ENCODE results near the gene SERPINB3.

SERPINB3 gene

GRCh38 chr18:63683152-63683551 lies 21.5 kb upstream of the SERPINB3 start:
- DNase-seq: peak; percentile 96
- Histone ChIP-seq H3K27me3 (replicated peaks) (no peaks in the 10 kb centered on the region), H3K27ac (peak overlapping the region; percentile 90), H3K36me3 (replicated peaks) (no peaks in the 10 kb centered on the region), H3K4me3 (ENCODE audit: low read depth, low read length) (no peak overlapping the region)
- in situ Hi-C loops (cut with HindIII; ENCODE audit: low pct_ligation_motif_present, low sequenced_read_pairs): no loop called here
- no peak for TF ChIP-seq CTCF (IDR thresholded peaks at IDR 0.05; ENCODE audit: low read depth, low read length, missing control alignments)

DNA sequence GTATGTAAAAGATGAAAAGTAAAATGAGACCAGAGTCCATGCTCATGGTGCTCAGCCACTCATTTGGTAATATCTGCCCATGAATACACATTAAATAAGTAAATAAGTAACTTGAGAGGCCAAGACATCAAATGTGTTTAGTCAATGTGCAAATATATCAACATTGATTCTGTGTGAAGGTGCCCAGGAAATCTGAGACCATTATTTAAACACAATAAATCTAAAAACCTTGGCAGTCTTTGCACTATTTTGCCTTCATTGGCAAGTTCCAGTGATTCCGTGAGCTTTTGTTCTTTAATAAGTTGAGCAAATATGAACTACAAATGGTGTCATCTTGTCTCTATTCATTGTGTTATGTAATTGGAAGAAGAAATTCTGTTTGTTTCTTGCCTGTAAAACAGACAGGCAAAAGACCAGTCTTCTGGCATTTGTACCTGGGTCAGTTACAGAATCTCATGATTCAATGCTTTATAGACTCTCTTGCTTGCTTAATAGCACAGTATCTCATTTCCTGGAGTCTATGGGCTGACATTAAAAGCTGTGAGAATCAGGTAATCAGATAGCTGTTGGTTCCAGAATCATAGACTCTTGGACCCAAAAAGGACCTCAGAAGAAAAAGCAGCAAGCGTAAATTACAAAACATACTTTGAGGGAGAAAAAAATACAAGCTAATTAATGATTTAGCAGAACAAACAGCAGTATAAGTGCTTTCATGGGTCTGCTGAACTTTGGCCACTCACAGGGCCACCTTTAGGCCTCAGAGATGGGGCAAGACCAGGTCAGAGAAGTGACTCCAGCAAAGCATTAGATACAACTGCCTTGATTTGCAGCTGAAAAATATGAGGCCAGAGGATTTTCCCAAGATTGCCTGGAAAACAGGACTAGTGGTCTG lies 20.0 kb upstream of the SERPINB3 start:
- in situ Hi-C loops (cut with HindIII; ENCODE audit: low pct_ligation_motif_present, low sequenced_read_pairs): no loop called here
- Histone ChIP-seq H3K36me3 (replicated peaks) (no peaks in the 10 kb centered on the region), H3K27ac (peak overlapping the region; percentile 90), H3K4me3 (ENCODE audit: low read depth, low read length) (no peak overlapping the region), H3K27me3 (replicated peaks) (no peaks in the 10 kb centered on the region)
- no peak for TF ChIP-seq CTCF (IDR thresholded peaks at IDR 0.05; ENCODE audit: low read depth, low read length, missing control alignments)
- no peak for DNase-seq

GRCh38 chr18:63679820-63680606 lies 18.3 kb upstream of the SERPINB3 start:
- Histone ChIP-seq H3K36me3 (replicated peaks) (no peaks in the 10 kb centered on the region), H3K27me3 (replicated peaks) (no peaks in the 10 kb centered on the region), H3K27ac (no peak overlapping the region), H3K4me3 (ENCODE audit: low read depth, low read length) (no peak overlapping the region)
- in situ Hi-C loops (cut with HindIII; ENCODE audit: low pct_ligation_motif_present, low sequenced_read_pairs): no loop called here
- no peak for DNase-seq
- no peak for TF ChIP-seq CTCF (IDR thresholded peaks at IDR 0.05; ENCODE audit: low read depth, low read length, missing control alignments)

DNA sequence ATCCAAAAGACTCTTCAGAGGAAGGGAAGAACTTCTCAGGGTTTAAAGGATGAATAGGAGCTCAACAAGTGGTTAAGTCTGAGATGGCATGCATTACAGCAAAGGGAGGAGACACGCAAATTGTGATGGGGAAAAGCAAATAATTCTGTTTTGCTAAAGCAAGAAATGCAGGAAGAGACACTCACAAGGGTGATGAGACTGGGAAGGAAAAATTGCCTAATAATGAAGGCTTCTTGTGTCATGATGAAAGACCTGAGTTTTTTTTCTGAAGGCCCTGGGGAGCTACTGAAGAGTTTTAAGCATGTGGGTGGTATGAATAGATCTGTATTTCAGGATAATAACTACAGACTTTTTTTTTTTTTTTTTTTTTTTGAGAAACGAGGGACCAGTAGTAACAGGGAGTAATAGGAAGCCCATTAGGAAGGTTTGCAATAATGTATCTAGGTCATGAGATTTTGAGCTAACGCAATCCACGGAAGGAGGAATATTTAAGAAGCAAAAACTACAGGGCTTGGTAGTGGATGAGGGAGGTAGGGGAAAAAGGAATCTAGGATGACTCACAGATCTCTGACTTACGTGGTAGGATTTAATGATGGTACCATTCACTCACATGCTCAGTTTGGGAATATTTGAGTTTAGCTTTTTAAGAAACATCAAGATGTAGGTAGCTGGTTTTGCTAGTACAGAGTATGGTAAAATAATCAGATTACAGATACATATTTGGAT lies 16.0 kb upstream of the SERPINB3 start:
- no peak for TF ChIP-seq CTCF (IDR thresholded peaks at IDR 0.05; ENCODE audit: low read depth, low read length, missing control alignments)
- Histone ChIP-seq H3K27ac (no peak overlapping the region), H3K36me3 (replicated peaks) (no peaks in the 10 kb centered on the region), H3K27me3 (replicated peaks) (no peaks in the 10 kb centered on the region), H3K4me3 (ENCODE audit: low read depth, low read length) (no peak overlapping the region)
- in situ Hi-C loops (cut with HindIII; ENCODE audit: low pct_ligation_motif_present, low sequenced_read_pairs): no loop called here
- no peak for DNase-seq

- no peak overlapping the region for H3K27ac ChIP-seq
- no peaks in the 10 kb centered on the region for H3K27me3 ChIP-seq (replicated peaks)
- DNase-seq: no peak
- no peak overlapping the region for H3K4me3 ChIP-seq (ENCODE audit: low read depth, low read length)
- in situ Hi-C loops (cut with HindIII; ENCODE audit: low pct_ligation_motif_present, low sequenced_read_pairs): no loop called here
- no peaks in the 10 kb centered on the region for H3K36me3 ChIP-seq (replicated peaks)
- peak; percentile 64 for TF ChIP-seq CTCF (IDR thresholded peaks at IDR 0.05; ENCODE audit: low read depth, low read length, missing control alignments)
These were observed 15.0 kb upstream of the SERPINB3 start for GRCh38 chr18:63676526-63677323.

Data from brain microvascular endothelial cell (primary cell).